Breast epithelium (tissue), 4 donors: ENCODE data around the gene TIMM44. TPM values are rescaled to one million over a fixed set of nuclear protein-coding genes. Genes with fewer than 3 reads are reported as not detected.

Experiments used
- DNase-seq, 2 donors: peaks; one replicate each; pipeline ENCODE4 v3.0.0-alpha.2; 2019; ENCODE audit warnings: low spot score in 2 of 2
- H3K27ac ChIP-seq, 2 donors: fragments of 200-600 bp; sonication (generic) in 1 of 2; one replicate each; pipeline ENCODE4 v1.5.1; 2016 to 2019; ENCODE audit warnings: mild to moderate bottlenecking in 1 of 2
- H3K27me3 ChIP-seq, 2 donors: fragments of 200-600 bp; sonication (generic) in 1 of 2; one replicate each; pipeline versions ENCODE4 v1.5.1 to v1.6.0; 2017 to 2019; ENCODE audit warnings: control low read depth in 1 of 2, mild to moderate bottlenecking in 1 of 2
- H3K36me3 ChIP-seq: fragments of 200-600 bp; one replicate; pipeline ENCODE4 v1.5.1; 2019
- H3K4me1 ChIP-seq, 2 donors: fragments of 200-600 bp; sonication (generic); one replicate each; pipeline ENCODE4 v1.5.1; 2016 to 2019; ENCODE audit warnings: control low read depth in 1 of 2
- H3K4me3 ChIP-seq, 3 donors: fragments of 200-600 bp; sonication (generic); 1 replicate in 2 of 3; 2 replicates in 1 of 3; pipeline ENCODE4 v1.5.1; 2016 to 2019; ENCODE audit warnings: mild to moderate bottlenecking in 3 of 3, moderate library complexity in 2 of 3
- H3K9me3 ChIP-seq, 2 donors: fragments of 200-600 bp; sonication (generic) in 1 of 2; one replicate each; pipeline ENCODE4 v1.5.1; 2016 to 2019; ENCODE audit warnings: control low read depth in 1 of 2
- CTCF ChIP-seq, 3 donors: fragments of 450-650 bp; IDR thresholded peaks; one replicate each; pipeline ENCODE4 v1.5.1; 2016 to 2017; ENCODE audit warnings: antibody characterized with exemption in 3 of 3, mild to moderate bottlenecking in 3 of 3, moderate library complexity in 3 of 3
- POLR2A ChIP-seq: fragments of 450-650 bp; IDR thresholded peaks from one replicate; pipeline ENCODE4 v1.6.1; 2016; ENCODE audit warnings: antibody characterized with exemption, mild to moderate bottlenecking, moderate library complexity
- POLR2AphosphoS5 ChIP-seq, 3 donors: sonication (generic); formaldehyde crosslinking; IDR thresholded peaks; one replicate each; pipeline ENCODE4 v1.6.1; 2017; ENCODE audit warnings: antibody characterized with exemption in 3 of 3
- intact Hi-C: fragments of 100-400 bp; cut with DNase I; formaldehyde crosslinking; loops from one replicate; pipeline ENCODE4 v1.15.1; 2023; ENCODE audit warnings: low total_unique reads
- total RNA-seq, 3 donors: library from RNA; depleted of rRNA; stranded (reverse); fragments of >200 nt; gene quantifications; one replicate each; pipeline ENCODE4 v1.1.0, GENCODE V29; 2016

The TIMM44 gene
- total RNA-seq, 3 donors from 2014 or later: 29.3 to 59.6 (median 57.8) TPM

DNA sequence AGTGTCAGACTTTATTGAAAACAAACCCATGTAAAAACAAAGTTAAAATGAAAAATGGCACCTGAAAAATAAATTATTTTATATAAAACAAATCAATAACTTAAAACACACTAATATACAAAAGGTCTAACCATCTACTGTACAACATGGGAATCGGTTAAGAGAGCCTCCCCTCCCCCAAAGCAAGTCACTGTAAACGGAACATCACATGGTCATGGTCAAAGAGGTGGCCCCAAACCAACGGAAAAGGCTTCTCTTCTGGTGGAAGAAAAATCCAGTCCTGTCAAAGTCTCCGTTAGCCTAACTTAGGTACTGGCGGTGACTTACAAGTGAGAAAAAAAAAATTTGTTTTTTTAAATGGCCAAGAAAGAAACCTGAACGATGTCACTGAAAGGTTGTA, 15.7 kb upstream of the TIMM44 start:
- TF ChIP-seq POLR2AphosphoS5 (IDR thresholded peaks at IDR 0.05) (no peak), CTCF (IDR thresholded peaks at IDR 0.05) (no peak), POLR2A (no peak)

GRCh38 chr19:7955696-7956095, 12.2 kb upstream of the TIMM44 start:
- Histone ChIP-seq H3K9me3 (no peaks in the 10 kb centered on the region), H3K4me1 (no peaks in the 10 kb centered on the region), H3K27ac (no peak overlapping the region), H3K4me3 (no peak overlapping the region), H3K36me3 (no peaks in the 10 kb centered on the region), H3K27me3 (no peaks in the 10 kb centered on the region)
- intact Hi-C loops: no loop called here
- TF ChIP-seq CTCF (IDR thresholded peaks at IDR 0.05) (no peak), POLR2AphosphoS5 (IDR thresholded peaks at IDR 0.05) (no peak), POLR2A (no peak)
- DNase-seq: no peak

More for the DNA sequence above, 15.7 kb upstream of the TIMM44 start:
- no peaks in the 10 kb centered on the region for H3K4me1 ChIP-seq
- intact Hi-C loops: no loop called here
- no peak overlapping the region for H3K27ac ChIP-seq
- H3K27me3 ChIP-seq: no peaks in the 10 kb centered on the region
- H3K4me3 ChIP-seq: no peak overlapping the region
- H3K9me3 ChIP-seq: no peaks in the 10 kb centered on the region
- DNase-seq: no peak
- no peaks in the 10 kb centered on the region for H3K36me3 ChIP-seq

DNA sequence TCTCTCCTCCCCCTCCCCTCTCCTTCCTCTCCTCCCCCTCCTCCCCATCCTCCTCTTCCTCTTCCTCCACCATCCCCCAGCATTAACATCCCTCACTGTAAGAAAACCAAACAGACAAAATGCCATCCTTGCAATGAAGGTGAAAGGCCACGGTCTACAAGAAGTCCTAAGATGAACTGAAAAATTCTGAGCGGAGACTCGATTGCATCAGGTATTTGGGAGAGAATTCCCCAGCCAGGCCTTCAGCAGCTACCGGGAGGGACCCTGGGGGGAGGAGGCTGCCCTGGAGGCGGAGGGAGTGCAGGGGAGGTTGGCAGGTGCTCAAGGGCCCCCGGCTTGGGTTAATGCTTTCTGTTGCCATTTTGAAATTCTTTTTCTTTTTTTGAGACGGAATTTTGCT, 10.1 kb upstream of the TIMM44 start:
- Histone ChIP-seq H3K27me3 (no peaks in the 10 kb centered on the region), H3K36me3 (no peaks in the 10 kb centered on the region)
- TF ChIP-seq POLR2AphosphoS5 (IDR thresholded peaks at IDR 0.05) (no peak), POLR2A (no peak), CTCF (IDR thresholded peaks at IDR 0.05) (no peak)

DNA sequence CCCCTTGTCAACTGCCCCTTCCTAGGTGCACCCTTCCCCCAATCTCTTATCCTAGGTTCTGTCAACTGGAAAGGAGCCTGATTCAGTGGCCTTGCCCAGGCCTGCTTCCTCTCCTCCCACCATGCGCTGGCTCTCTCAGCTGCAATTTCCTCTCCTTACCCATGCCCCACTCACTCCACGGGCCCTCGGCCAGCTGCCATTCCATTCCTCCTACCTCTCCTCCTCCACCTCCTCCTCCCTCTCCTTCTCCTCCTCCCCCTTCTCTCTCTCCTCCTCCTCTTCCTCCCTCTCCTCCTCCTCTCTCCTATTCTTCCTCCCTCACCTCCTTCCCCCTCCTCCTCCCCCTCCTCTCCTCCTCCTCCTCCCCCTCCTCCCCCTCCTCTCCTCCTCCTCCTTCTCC, 9.6 kb upstream of the TIMM44 start:
- H3K27ac ChIP-seq: peak overlapping the region in 1 of 2 donors; percentile 26
- no peaks in the 10 kb centered on the region for H3K9me3 ChIP-seq
- DNase-seq: no peak
- no peaks in the 10 kb centered on the region for H3K27me3 ChIP-seq
- H3K4me3 ChIP-seq: no peak overlapping the region
- TF ChIP-seq POLR2A (no peak), POLR2AphosphoS5 (IDR thresholded peaks at IDR 0.05) (no peak)
- H3K36me3 ChIP-seq: no peaks in the 10 kb centered on the region
- intact Hi-C loops: no loop called here
- no peaks in the 10 kb centered on the region for H3K4me1 ChIP-seq

More for the DNA sequence above, 10.1 kb upstream of the TIMM44 start:
- no peaks in the 10 kb centered on the region for H3K9me3 ChIP-seq
- H3K27ac ChIP-seq: no peak overlapping the region
- intact Hi-C loops: no loop called here
- H3K4me1 ChIP-seq: no peaks in the 10 kb centered on the region
- no peak overlapping the region for H3K4me3 ChIP-seq
- no peak for DNase-seq

- Histone ChIP-seq H3K27ac (no peak overlapping the region), H3K4me1 (no peaks in the 10 kb centered on the region), H3K27me3 (no peaks in the 10 kb centered on the region), H3K9me3 (no peaks in the 10 kb centered on the region), H3K36me3 (no peaks in the 10 kb centered on the region), H3K4me3 (no peak overlapping the region)
- TF ChIP-seq POLR2AphosphoS5 (IDR thresholded peaks at IDR 0.05): no peak
- no peak for TF ChIP-seq POLR2A
- TF ChIP-seq CTCF (IDR thresholded peaks at IDR 0.05): no peak
- DNase-seq: no peak
- intact Hi-C loops: no loop called here
These were observed 4.5 kb upstream of the TIMM44 start for GRCh38 chr19:7947939-7948338.
